Measurements from ENCODE around the gene LTBP3. TPM values are rescaled to one million over a fixed set of nuclear protein-coding genes. Genes with fewer than 3 reads are reported as not detected.

The LTBP3 gene
- total RNA-seq, 1 experiment from 2014 or later, result 17.2 TPM

- H3K4me1 ChIP-seq, result peaks cover 26% of the 10 kb centered on the region
- no peaks in the 10 kb centered on the region for H3K27me3 ChIP-seq
- no peak for DNase-seq
- no peak overlapping the region for H3K4me3 ChIP-seq
- H3K9me3 ChIP-seq (replicated peaks), result no peaks in the 10 kb centered on the region
- no peak overlapping the region for H3K27ac ChIP-seq
- H3K36me3 ChIP-seq, result no peaks in the 10 kb centered on the region
Observed at GRCh38 chr11:65578134-65578533, 20.0 kb upstream of the LTBP3 start.

GRCh38 chr11:65577756-65578109, 19.6 kb upstream of the LTBP3 start:
- DNase-seq, result no peak
- no peaks in the 10 kb centered on the region for H3K27me3 ChIP-seq
- peak overlapping the region; percentile 66 for H3K4me3 ChIP-seq
- peak overlapping the region; percentile 24 for H3K27ac ChIP-seq
- H3K9me3 ChIP-seq (replicated peaks), result no peaks in the 10 kb centered on the region
- no peaks in the 10 kb centered on the region for H3K36me3 ChIP-seq
- H3K4me1 ChIP-seq, result peaks cover 26% of the 10 kb centered on the region

GRCh38 chr11:65576867-65577755, 19.0 kb upstream of the LTBP3 start:
- Histone ChIP-seq H3K4me3 (peak overlapping the region; percentile 66), H3K4me1 (peaks cover 26% of the 10 kb centered on the region), H3K27ac (peak overlapping the region; percentile 24), H3K27me3 (no peaks in the 10 kb centered on the region), H3K36me3 (no peaks in the 10 kb centered on the region), H3K9me3 (replicated peaks) (no peaks in the 10 kb centered on the region)
- peak; percentile 82 to 83 for DNase-seq

DNA sequence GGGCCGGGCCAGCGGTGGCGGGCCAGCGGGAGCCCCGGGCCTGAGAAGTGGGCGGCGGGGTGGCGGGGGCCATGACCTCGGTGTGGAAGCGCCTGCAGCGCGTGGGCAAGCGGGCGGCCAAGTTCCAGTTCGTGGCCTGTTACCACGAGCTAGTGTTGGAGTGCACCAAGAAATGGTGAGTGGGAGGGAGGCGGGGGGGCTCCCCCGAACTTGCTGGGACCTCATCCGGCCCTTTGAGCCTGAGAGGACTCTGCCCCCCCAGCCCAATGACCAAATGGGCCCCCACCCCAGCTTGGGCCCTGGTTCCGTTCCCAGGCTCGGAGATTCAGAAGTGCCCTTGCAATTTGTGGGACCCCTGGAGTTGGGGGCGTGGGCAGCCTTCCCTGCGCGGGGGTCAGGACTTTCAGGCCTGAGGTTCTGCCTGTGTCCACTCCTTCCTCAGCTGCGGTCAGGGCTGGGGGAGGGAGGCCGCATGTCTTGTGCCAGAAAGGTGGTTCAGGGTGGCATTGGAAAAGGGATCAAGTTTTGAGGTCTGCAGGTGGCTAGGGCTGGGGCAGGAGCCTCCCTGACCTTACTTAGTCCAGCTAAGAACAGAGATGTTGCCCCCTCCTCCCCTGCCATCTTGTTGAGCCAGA, 18.2 kb upstream of the LTBP3 start:
- no peaks in the 10 kb centered on the region for H3K9me3 ChIP-seq (replicated peaks)
- H3K27me3 ChIP-seq, result no peaks in the 10 kb centered on the region
- H3K4me3 ChIP-seq, result peak overlapping the region; percentile 66
- no peak for DNase-seq
- peaks cover 33% of the 10 kb centered on the region for H3K4me1 ChIP-seq
- no peaks in the 10 kb centered on the region for H3K36me3 ChIP-seq
- H3K27ac ChIP-seq, result peak overlapping the region; percentile 24

DNA sequence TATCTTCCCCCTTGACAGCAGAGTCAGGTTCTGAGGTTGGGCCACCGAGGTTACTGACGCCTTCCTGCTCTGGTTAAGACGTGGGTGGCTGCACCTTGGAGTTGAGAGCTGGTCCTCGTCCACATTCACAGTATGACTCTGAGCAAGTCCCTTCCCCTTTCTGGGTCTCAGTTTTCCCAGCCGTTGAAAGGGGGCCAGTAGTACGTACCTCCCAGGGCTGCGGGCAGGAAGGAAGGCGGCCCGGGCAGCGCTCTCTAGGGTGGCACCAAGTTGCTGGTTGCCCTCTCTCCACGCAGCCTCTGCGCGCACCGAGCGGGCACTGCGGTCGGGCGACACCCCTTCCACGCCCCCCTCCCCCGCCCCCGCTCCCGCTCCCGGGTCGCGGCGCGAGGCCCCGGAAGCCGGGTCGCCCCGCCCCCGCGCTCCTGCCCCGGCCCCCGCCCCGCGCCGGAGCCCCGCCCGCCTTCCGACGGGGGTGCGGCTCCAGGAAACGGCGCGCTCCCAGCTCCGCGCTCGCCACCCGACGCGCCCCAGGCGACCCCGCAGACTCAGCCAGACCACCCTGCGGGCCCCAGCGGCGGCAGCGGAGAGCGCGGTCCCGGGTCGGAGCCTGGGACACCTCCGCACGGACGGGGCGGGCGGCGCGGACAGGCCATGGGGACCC, 17.5 kb upstream of the LTBP3 start, which contains the start of gene EHBP1L1:
Gene EHBP1L1, plus strand, starts transcription at position 486 of the 664 bp plus-strand sequence. CDS start 250 bp downstream, outside the sequence.
- no peaks in the 10 kb centered on the region for H3K27me3 ChIP-seq
- H3K36me3 ChIP-seq, result no peaks in the 10 kb centered on the region
- no peaks in the 10 kb centered on the region for H3K9me3 ChIP-seq (replicated peaks)
- peak within 1 kb of the TSS; percentile 24 for H3K27ac ChIP-seq
- DNase-seq, result peak in 1 of 2 experiments; percentile 55
- H3K4me1 ChIP-seq, result peaks cover 37% of the 10 kb centered on the region
- peak within 1 kb of the TSS; percentile 66 for H3K4me3 ChIP-seq

GRCh38 chr11:65574811-65575567, 16.8 kb upstream of the LTBP3 start:
- no peak overlapping the region; the same call in 1 of the 2 replicates for H3K27ac ChIP-seq
- no peak for DNase-seq

GRCh38 chr11:65574109-65574810, 16.1 kb upstream of the LTBP3 start:
- H3K27ac ChIP-seq, result no peak overlapping the region; the same call in 1 of the 2 replicates
- no peaks in the 10 kb centered on the region for H3K36me3 ChIP-seq
- peak; percentile 89 to 91 for DNase-seq
- no peaks in the 10 kb centered on the region for H3K9me3 ChIP-seq (replicated peaks)
- H3K4me3 ChIP-seq, result peak overlapping the region; percentile 51
- H3K4me1 ChIP-seq, result peaks cover 37% of the 10 kb centered on the region
- no peaks in the 10 kb centered on the region for H3K27me3 ChIP-seq

More at GRCh38 chr11:65574811-65575567, 16.8 kb upstream of the LTBP3 start:
- no peaks in the 10 kb centered on the region for H3K9me3 ChIP-seq (replicated peaks)
- peak overlapping the region; percentile 51 for H3K4me3 ChIP-seq
- no peaks in the 10 kb centered on the region for H3K36me3 ChIP-seq
- H3K4me1 ChIP-seq, result peaks cover 37% of the 10 kb centered on the region
- H3K27me3 ChIP-seq, result no peaks in the 10 kb centered on the region

DNA sequence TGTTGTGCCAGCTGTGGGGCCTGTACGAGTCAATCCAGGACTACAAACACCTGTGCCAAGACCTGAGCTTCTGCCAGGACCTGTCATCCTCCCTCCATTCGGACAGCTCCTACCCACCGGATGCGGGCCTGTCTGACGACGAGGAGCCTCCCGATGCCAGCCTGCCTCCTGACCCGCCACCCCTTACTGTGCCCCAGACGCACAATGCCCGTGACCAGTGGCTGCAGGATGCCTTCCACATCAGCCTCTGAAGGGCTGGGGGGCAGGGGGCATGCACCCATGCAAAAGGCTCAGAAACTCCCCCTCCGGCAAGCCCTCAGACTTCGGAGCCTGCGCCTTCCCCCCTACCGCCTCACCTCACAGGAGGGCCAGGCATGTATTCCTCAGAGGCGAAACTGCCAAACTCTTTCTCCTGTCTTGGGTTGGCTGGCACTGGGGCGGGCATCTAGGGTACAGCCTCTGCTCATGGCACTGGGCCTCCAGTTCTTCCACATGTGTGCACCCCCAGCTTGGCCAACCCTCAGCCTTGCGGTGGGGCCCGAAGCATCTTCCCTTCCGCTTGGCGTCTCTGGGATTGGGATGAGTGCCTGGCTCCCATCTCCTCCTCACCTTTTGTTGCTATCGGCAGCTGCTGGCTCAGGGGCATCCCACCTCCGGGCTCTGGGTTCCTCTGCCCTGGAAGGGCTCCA, 15.4 kb upstream of the LTBP3 start:
- Histone ChIP-seq H3K9me3 (replicated peaks) (no peaks in the 10 kb centered on the region), H3K4me3 (peak overlapping the region; percentile 51), H3K27me3 (no peaks in the 10 kb centered on the region), H3K36me3 (no peaks in the 10 kb centered on the region), H3K4me1 (peaks cover 40% of the 10 kb centered on the region), H3K27ac (no peak overlapping the region)
- no peak for DNase-seq

DNA sequence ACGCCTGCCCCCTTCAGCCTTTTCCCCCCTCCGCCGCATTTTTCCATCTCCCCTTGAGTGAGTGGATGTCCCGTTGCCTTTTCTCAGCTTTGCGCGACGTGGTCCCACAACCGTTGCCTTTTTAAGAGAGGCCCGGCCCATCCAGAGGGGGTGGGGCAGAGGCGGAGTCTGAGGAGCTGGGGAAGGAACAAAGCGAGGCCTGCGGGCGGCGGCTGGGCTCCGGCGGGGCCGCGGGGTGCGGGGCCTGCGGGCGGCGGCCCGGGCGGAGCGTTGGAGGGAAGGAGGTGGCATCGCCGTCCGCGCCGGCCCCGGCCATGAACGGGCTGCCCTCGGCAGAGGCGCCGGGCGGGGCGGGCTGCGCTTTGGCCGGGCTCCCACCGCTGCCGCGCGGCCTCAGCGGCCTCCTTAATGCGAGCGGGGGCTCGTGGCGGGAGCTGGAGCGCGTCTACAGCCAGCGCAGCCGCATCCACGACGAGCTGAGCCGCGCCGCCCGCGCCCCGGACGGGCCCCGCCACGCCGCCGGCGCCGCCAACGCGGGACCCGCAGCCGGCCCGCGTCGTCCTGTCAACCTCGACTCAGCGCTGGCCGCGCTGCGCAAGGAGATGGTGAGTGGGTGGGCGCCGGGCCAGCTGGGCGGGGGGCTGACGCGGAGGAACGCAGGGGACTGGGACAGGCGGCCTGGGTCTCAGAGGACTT, 14.3 kb upstream of the LTBP3 start, which contains the start of gene FAM89B:
Gene FAM89B, plus strand, starts transcription at position 183 of the 696 bp plus-strand sequence. Its CDS starts 132 bp downstream, at position 315.
- peak within 1 kb of the TSS; percentile 56 for H3K4me3 ChIP-seq
- H3K27me3 ChIP-seq, result no peaks in the 10 kb centered on the region
- peak; percentile 83 to 84 for DNase-seq
- no peaks in the 10 kb centered on the region for H3K9me3 ChIP-seq (replicated peaks)
- H3K36me3 ChIP-seq, result no peaks in the 10 kb centered on the region
- H3K4me1 ChIP-seq, result peaks cover 34% of the 10 kb centered on the region
- H3K27ac ChIP-seq, result no peak within 1 kb of the TSS

DNA sequence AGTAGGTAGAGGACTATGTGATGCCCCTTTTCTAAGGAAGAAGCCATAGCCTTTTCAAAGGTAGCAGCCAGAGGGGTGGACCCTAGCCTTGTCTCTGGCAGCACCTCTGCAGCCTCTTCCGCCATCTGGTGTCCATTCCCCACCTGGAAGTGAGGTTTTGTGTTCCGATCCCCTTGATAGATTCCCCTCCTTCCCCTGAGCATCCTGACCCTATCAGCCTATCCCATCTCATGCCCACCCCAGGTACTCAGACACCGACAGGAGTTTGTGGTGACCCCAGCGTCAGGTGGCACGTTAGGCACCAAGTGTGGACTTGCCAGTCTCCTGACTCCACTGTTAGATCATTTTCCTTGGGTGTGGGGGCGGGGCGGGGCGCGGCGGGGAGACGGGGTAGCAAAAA, 13.8 kb upstream of the LTBP3 start:
- H3K27me3 ChIP-seq, result no peaks in the 10 kb centered on the region
- no peak overlapping the region for H3K27ac ChIP-seq
- H3K4me3 ChIP-seq, result peak overlapping the region; percentile 56
- peak in 1 of 2 experiments; percentile 45 for DNase-seq
- peaks cover 29% of the 10 kb centered on the region for H3K4me1 ChIP-seq
- H3K36me3 ChIP-seq, result no peaks in the 10 kb centered on the region
- no peaks in the 10 kb centered on the region for H3K9me3 ChIP-seq (replicated peaks)

DNA sequence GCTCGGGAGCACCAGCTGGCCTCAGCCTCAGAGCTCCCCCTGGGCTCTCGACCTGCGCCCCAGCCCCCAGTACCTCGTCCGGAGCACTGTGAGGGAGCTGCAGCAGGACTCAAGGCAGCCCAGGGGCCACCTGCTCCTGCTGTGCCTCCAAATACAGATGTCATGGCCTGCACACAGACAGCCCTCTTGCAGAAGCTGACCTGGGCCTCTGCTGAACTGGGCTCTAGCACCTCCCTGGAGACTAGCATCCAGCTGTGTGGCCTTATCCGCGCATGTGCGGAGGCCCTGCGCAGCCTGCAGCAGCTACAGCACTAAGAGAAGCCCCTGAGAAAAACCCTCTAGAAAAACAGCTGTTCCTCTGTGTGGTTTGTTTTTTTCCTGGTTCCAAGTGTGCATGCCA, 13.3 kb upstream of the LTBP3 start:
- Histone ChIP-seq H3K36me3 (no peaks in the 10 kb centered on the region), H3K27ac (no peak overlapping the region), H3K27me3 (no peaks in the 10 kb centered on the region), H3K9me3 (replicated peaks) (no peaks in the 10 kb centered on the region), H3K4me1 (peaks cover 25% of the 10 kb centered on the region), H3K4me3 (no peak overlapping the region; the same call in 1 of the 2 replicates)
- DNase-seq, result no peak

DNA sequence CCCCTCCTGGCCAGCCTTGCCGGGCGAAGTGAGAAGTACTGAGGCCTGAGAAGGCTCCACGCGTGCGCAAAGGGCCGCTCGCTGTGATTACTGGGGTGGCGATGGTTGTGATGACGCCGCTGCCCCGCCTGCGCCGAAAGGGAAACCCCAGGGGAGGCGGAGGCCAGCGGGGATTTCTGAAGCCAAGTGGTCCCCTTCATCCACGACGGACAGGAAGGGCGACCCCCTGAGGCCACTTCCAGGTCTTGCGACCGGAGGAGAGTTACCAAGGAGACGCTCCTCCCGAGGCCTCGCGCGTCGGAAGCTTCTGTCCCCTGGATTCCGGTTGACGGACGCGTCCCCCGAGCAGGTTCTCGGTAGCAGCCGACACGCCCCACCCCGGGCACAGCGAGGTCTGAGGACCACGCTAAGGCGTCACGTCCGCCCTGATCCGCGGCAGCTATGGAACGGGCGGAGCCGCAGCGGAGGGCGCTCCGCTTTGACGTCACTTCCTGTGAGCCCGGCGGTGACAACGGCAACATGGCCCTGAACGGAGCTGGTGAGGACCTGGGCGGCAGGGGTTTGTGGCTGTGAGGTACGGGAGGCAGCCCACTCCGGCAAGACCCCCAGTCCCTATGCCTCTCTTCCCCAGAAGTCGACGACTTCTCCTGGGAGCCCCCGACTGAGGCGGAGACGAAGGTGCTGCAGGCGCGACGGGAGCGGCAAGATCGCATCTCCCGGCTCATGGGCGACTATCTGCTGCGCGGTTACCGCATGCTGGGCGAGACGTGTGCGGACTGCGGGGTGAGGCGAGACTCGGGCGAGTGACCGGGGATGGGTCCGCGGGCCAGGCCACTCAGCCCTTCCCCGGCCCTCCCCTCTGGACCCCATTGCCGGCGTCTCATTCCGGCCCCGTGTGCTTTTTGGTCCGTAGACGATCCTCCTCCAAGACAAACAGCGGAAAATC, 12.1 kb upstream of the LTBP3 start, which contains the start of gene ZNRD2:
Gene ZNRD2, plus strand, starts transcription at position 505 of the 946 bp plus-strand sequence. Its CDS starts 15 bp downstream, at position 520.
- peak within 1 kb of the TSS; percentile 88 for H3K4me3 ChIP-seq
- peak within 1 kb of the TSS; percentile 10; the same call in 1 of the 2 replicates for H3K27ac ChIP-seq
- H3K27me3 ChIP-seq, result no peaks in the 10 kb centered on the region
- peak; percentile 95 to 97 for DNase-seq
- H3K9me3 ChIP-seq (replicated peaks), result no peaks in the 10 kb centered on the region
- H3K36me3 ChIP-seq, result no peaks in the 10 kb centered on the region
- H3K4me1 ChIP-seq, result peaks cover 21% of the 10 kb centered on the region
